Vagina (tissue), 2 donors: ENCODE measurements around the gene SLC7A9.

Experiments
- CTCF ChIP-seq, 3 experiments: fragments of 450-650 bp in 2 of 3; fragments of 200-600 bp in 1 of 3; sonication (generic) in 1 of 3; IDR thresholded peaks; one replicate each; pipeline ENCODE4 v1.5.1; 2017 to 2019; ENCODE audit warnings: antibody characterized with exemption in 3 of 3, mild to moderate bottlenecking in 2 of 3, moderate library complexity in 2 of 3
- POLR2A ChIP-seq, 2 donors: fragments of 450-650 bp; IDR thresholded peaks; one replicate each; pipeline ENCODE4 v1.6.1; 2017; ENCODE audit warnings: antibody characterized with exemption in 2 of 2, mild to moderate bottlenecking in 2 of 2, moderate library complexity in 2 of 2
- POLR2AphosphoS5 ChIP-seq, 2 donors: sonication (generic); formaldehyde crosslinking; IDR thresholded peaks; one replicate each; pipeline ENCODE4 v1.9.0; 2017; ENCODE audit warnings: antibody characterized with exemption in 2 of 2, mild to moderate bottlenecking in 2 of 2, low read depth in 1 of 2; ENCODE audit not compliant: insufficient read depth in 1 of 2

- TF ChIP-seq CTCF (IDR thresholded peaks at IDR 0.05): no peak
- TF ChIP-seq POLR2A (IDR thresholded peaks at IDR 0.05): no peak
- TF ChIP-seq POLR2AphosphoS5 (IDR thresholded peaks at IDR 0.05; ENCODE audit: insufficient read depth in 1 of 2, low read depth in 1 of 2): no peak
Observed at GRCh38 chr19:32781280-32781679, 88.3 kb downstream of the SLC7A9 start.
